ENCODE results near the gene ZNF77.

- TF ChIP-seq FEZF1 (tag by site-specific recombination; IDR thresholded peaks at IDR 0.05): no peak
- TF ChIP-seq PATZ1 (tag by site-specific recombination; IDR thresholded peaks at IDR 0.05): no peak
- TF ChIP-seq ZNF768 (tag by site-specific recombination; IDR thresholded peaks at IDR 0.05): no peak
- TF ChIP-seq ZNF146 (tag by site-specific recombination; IDR thresholded peaks at IDR 0.05): no peak
- TF ChIP-seq ZNF157 (tag by site-specific recombination; IDR thresholded peaks at IDR 0.05): no peak
- TF ChIP-seq ZSCAN16 (tag by site-specific recombination; IDR thresholded peaks at IDR 0.05): no peak
- TF ChIP-seq ZBTB11 (tag by site-specific recombination; conservative IDR thresholded peaks at IDR 0.05; ENCODE audit: low read depth): no peak
- TF ChIP-seq ZNF324 (tag by site-specific recombination; IDR thresholded peaks at IDR 0.05): no peak
- no peak for TF ChIP-seq ZNF704 (tag by site-specific recombination; IDR thresholded peaks at IDR 0.05)
- TF ChIP-seq ZNF140 (tag by site-specific recombination; IDR thresholded peaks at IDR 0.05): no peak
- TF ChIP-seq CTCF (tag by site-specific recombination; IDR thresholded peaks at IDR 0.05): no peak
- TF ChIP-seq SETDB1 (IDR thresholded peaks at IDR 0.05; ENCODE audit: insufficient read length, low read length): no peak
- no peak for TF ChIP-seq ZNF274 (IDR thresholded peaks at IDR 0.05; ENCODE audit: low read length)
- no peak for TF ChIP-seq ZNF274 (tag by site-specific recombination; IDR thresholded peaks at IDR 0.05; ENCODE audit: borderline replicate concordance)
- no peak for TF ChIP-seq ZNF366 (tag by site-specific recombination; conservative IDR thresholded peaks at IDR 0.05)
Observed at GRCh38 chr19:2964874-2965273, 20.1 kb upstream of the ZNF77 start.

Data from HEK293 (cell line).